HT-29 (cell line): ENCODE data around the gene UACA. TPM values are rescaled to one million over a fixed set of nuclear protein-coding genes. Genes with fewer than 3 reads are reported as not detected.
"Not testable (repeated sequence)": the region's sequence is repeated elsewhere in the genome, so short reads cannot be mapped to it uniquely, and the experiment has no call there.

Experiments used
- DNase-seq: peaks from one replicate; pipeline ENCODE4 v3.0.0-alpha.2; 2015; ENCODE audit warnings: low spot score
- total RNA-seq: library from RNA; depleted of rRNA; stranded (reverse); fragments of >200 nt; shearing (Covaris generic); gene quantifications from 2 replicates; pipeline ENCODE4 v1.2.3, GENCODE V29; 2014

UACA gene
- total RNA-seq, 1 experiment from 2014 or later: 20.5 TPM

- no peak for DNase-seq
These were observed 11.1 kb downstream of the UACA start for GRCh38 chr15:70752193-70752635.

GRCh38 chr15:70750203-70750869 lies 13.0 kb downstream of the UACA start:
- DNase-seq: no peak

GRCh38 chr15:70748281-70748747 lies 15.0 kb downstream of the UACA start:
- DNase-seq: no peak

- DNase-seq: not testable (repeated sequence)
These were observed 16.8 kb downstream of the UACA start for GRCh38 chr15:70746598-70746997.

GRCh38 chr15:70742928-70743327 lies 20.4 kb downstream of the UACA start:
- no peak for DNase-seq

GRCh38 chr15:70741677-70742293 lies 21.6 kb downstream of the UACA start:
- peak; percentile 58 for DNase-seq

- DNase-seq: peak; percentile 44
These were observed 22.2 kb downstream of the UACA start for GRCh38 chr15:70741107-70741531.

DNA sequence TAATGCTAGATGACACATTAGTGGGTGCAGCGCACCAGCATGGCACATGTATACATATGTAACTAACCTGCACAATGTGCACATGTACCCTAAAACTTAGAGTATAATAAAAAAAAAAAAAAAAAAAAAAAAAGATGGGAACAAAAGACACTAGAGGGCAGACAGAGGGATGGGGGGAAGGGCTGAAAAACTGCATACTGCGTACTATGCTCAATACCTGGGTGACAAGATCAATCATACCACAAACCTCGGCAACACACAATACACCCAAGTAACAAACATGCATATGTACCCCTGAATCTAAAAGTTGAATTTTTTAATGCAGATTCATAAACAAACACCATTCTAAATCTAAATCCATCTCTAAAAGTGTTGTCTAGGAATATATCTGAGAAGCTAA lies 28.3 kb downstream of the UACA start:
- not testable (repeated sequence) for DNase-seq

DNA sequence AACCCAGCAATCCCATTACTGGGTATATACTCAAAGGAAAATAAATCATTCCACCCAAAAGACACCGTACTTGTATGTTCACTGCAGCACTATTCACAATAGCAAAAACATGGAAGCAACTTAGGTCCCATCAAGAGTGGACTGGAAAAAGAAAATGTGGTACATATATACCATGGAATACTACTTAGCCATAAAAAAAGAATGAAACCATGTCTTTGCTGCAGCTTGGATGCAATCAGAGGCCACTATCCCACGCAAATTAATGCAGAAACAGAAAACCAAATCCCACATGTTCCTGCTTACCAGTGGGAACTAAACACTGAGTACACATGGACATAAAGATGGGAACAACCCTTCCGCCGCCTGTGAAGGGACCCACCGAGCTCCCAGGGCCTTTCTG lies 34.2 kb downstream of the UACA start:
- no peak for DNase-seq

DNA sequence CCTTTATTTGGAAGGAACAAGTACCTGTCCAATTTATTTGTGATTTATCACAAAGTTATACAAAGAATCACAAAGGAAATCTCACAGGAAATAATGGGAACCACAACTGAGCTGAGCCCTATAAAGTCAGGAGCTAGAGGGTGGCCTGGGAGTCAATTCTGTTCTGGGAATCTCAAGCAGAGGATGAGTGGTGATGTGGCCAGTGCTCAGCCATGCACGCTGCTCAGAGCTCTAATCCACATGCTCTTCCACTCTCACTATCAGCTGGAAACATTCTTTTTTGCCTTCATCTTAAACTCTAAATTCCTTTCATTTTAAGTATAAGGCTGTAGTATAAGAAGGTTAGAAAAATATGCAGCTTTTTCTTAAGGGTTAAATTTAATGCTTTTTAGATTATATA lies 36.6 kb downstream of the UACA start:
- no peak for DNase-seq

DNA sequence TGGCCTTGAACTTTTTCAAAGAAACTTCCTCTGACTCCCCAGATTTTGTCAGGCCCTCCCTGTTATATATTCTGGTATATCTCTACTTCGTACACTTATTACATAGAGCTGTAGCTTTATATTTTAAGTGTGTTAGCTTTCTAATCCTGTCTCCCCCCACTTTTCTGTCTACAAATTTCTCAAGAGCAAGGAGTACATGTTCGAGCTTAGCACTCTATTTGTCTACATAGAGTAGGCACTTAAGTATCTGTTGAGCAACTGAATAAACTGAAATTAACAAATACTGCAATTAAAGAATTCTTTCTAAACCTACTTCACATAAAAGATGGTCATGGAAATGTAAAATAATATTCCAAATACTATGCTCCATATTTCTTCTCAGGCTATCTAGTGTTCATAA lies 39.4 kb downstream of the UACA start:
- DNase-seq: no peak

- no peak for DNase-seq
These were observed 40.3 kb downstream of the UACA start for GRCh38 chr15:70723122-70723422.

- peak; percentile 74 for DNase-seq
These were observed 40.9 kb downstream of the UACA start for GRCh38 chr15:70722266-70723121.

GRCh38 chr15:70720228-70721016 lies 42.9 kb downstream of the UACA start:
- no peak for DNase-seq

- DNase-seq: no peak
These were observed 46.0 kb downstream of the UACA start for GRCh38 chr15:70717237-70717793.

- DNase-seq: no peak
These were observed 47.4 kb downstream of the UACA start for GRCh38 chr15:70715840-70716485.

DNA sequence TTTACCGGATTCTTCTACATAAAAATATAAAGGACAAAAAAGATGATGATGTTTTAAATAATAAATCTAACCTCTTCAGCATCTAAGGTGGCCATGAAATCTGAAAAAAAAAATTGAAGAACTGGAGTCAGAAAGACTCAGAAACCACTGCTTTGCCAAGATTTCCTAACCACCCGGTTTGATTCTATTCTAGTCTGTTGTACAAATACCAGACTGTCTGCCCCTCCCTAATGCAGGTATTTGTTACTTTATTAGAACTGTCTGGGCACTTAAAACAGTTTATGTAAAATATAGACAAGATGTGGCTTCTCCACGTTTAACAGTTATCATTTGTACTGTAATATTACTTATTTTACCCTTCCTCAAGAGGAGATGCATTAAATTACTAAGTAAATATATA lies 48.8 kb downstream of the UACA start:
- peak; percentile 54 for DNase-seq

- DNase-seq: peak; percentile 24
These were observed 49.3 kb downstream of the UACA start for GRCh38 chr15:70714015-70714414.

DNA sequence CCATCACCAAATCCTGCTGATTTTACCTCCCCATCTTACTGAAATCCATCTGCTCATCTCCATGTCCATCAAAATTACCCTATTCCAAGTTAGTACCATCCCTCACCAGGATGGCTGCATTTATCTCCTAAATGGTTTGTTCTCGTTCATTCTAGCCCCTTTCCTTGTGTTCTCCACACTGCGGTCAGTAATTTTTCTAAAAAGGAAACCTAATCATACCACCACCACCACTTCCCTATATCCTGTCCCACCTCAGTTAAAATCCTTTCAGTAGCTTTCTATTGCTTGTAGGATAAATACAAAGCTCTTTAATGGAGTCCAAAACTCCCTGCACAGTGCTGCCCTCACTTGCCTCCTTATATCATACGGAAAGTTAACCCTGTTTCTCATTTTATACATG lies 51.1 kb downstream of the UACA start:
- no peak for DNase-seq

DNA sequence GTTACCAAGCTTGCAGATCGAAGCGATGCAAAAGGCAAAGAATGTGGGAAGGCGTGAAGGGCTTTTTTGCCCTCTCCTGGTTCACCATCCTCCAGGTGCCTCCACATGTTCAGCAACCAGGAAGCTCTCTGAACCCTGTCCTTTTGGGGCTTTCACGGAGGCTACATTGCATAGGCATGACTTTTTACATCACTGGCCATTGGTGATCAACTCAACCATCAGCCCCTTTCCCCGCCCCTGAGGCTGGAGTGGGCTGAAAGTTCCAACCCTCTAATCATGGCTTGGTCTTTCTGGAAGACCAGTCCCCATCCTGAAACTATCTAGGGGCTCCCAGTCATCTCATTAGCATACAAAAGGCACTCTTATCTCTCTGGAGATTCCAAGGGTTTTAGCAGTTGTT lies 52.6 kb downstream of the UACA start:
- DNase-seq: no peak

DNA sequence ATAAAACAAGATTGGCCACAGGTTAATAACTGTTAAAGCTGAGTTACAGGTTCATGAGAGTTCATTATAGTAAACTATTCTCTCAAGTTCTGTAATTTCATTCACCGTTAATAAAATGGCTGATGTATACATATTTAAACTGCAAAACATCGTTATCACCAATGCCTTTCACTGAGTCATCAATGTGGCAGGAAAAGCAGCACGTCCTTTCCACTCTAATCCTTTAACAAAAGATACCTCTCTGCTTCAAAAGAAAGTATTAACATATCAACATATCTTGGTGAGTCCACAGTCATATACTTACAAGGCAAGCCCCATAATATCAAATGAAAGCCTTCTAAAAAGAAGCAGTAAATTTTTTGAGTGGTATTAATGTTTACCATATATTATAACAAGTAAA lies 54.5 kb downstream of the UACA start:
- no peak for DNase-seq
